H1 (cell line): Measurements from ENCODE around the gene NUCB1. TPM values are rescaled to one million over a fixed set of nuclear protein-coding genes. Genes with fewer than 3 reads are reported as not detected.

Experiments
- CBX5 ChIP-seq: fragments of 300-800, 300-1000 bp; sonication (generic); IDR thresholded peaks from 2 replicates; pipeline ENCODE4 v1.7.1; 2016; ENCODE audit warnings: antibody characterized with exemption, low read length, low read depth
- CHD1 ChIP-seq: IDR thresholded peaks from 2 replicates; pipeline ENCODE4 v1.6.1; 2012; ENCODE audit warnings: low read depth, low read length, improper control_type of control experiment
- E2F6 ChIP-seq: IDR thresholded peaks from 2 replicates; pipeline ENCODE4 v1.6.1; 2012; ENCODE audit warnings: inconsistent platforms
- GABPA ChIP-seq: IDR thresholded peaks from 2 replicates; pipeline ENCODE4 v1.6.1; 2011; ENCODE audit warnings: mild to moderate bottlenecking, low read length, moderate library complexity, borderline replicate concordance; ENCODE audit not compliant: insufficient read depth
- HDAC2 ChIP-seq, 2 experiments: fragments of 300-600 bp in 1 of 2; sonication (generic) in 1 of 2; IDR thresholded peaks; 2 replicates each; pipeline ENCODE4 v1.6.1; 2011 to 2012; ENCODE audit warnings: low read depth in 2 of 2, low read length in 2 of 2, mild to moderate bottlenecking in 2 of 2, moderate library complexity in 2 of 2, borderline replicate concordance in 1 of 2, inconsistent platforms in 1 of 2
- HDAC6 ChIP-seq: IDR thresholded peaks from one replicate; pipeline ENCODE4 v1.7.1; 2012; ENCODE audit warnings: low read depth, mild to moderate bottlenecking, inconsistent platforms, low read length, moderate library complexity
- JUN ChIP-seq: IDR thresholded peaks from 2 replicates; pipeline ENCODE4 v1.6.1; 2011; ENCODE audit warnings: low read depth, mild to moderate bottlenecking, improper control_type of control experiment, low read length
- KDM1A ChIP-seq: fragments of 200-600, 300-600 bp; sonication (generic); IDR thresholded peaks from 2 replicates; pipeline ENCODE4 v1.7.1; 2016; ENCODE audit warnings: mild to moderate bottlenecking, low read length, borderline replicate concordance
- KDM5A ChIP-seq: fragments of 200-600 bp; IDR thresholded peaks from 2 replicates; pipeline ENCODE4 v1.7.1; 2012; ENCODE audit warnings: mild to moderate bottlenecking, low read length, inconsistent platforms, mixed read lengths
- MAFK ChIP-seq: IDR thresholded peaks from 2 replicates; pipeline ENCODE4 v1.6.1; 2012; ENCODE audit warnings: low read depth, mild to moderate bottlenecking, improper control_type of control experiment, low read length
- NRF1 ChIP-seq: IDR thresholded peaks from 2 replicates; pipeline ENCODE4 v1.6.1; 2011; ENCODE audit warnings: mild to moderate bottlenecking, low read depth, low read length, improper control_type of control experiment
- RFX5 ChIP-seq: IDR thresholded peaks from 2 replicates; pipeline ENCODE4 v1.6.1; 2011; ENCODE audit warnings: low read depth, low read length, improper control_type of control experiment, borderline replicate concordance
- SIRT6 ChIP-seq: IDR thresholded peaks from one replicate; pipeline ENCODE4 v1.7.1; 2012; ENCODE audit warnings: low read length, inconsistent platforms
- SP4 ChIP-seq: IDR thresholded peaks from 2 replicates; pipeline ENCODE4 v1.6.1; 2012; ENCODE audit warnings: low read length, inconsistent platforms
- TBP ChIP-seq: IDR thresholded peaks from 2 replicates; pipeline ENCODE4 v1.6.1; 2011; ENCODE audit warnings: low read depth, low read length, improper control_type of control experiment
- TCF12 ChIP-seq: IDR thresholded peaks from 2 replicates; pipeline ENCODE4 v1.6.1; 2011; ENCODE audit warnings: low read depth, mild to moderate bottlenecking, low read length
- USF2 ChIP-seq: IDR thresholded peaks from 2 replicates; pipeline ENCODE4 v1.6.1; 2011; ENCODE audit warnings: low read length, improper control_type of control experiment
- polyA plus RNA-seq, 7 experiments: library from polyadenylated mRNA; depleted of rRNA in 3 of 7; stranded (reverse) in 5 of 7; unstranded in 2 of 7; fragments of >200 nt in 5 of 7; fragments of 200-250 nt in 2 of 7; gene quantifications; 1 replicate in 5 of 7; 2 replicates in 1 of 7; 4 replicates in 1 of 7; pipeline versions ENCODE4 v1.2.1 to v1.2.3, GENCODE V29; 2011 to 2013; ENCODE audit warnings: missing spikeins in 2 of 7, mixed read lengths in 2 of 7
- total RNA-seq: library from RNA; stranded (reverse); fragmentation: NEBNext Ultra II Directional; extraction: Animal tissue kit (Norgen Biotek cat#: 25700); gene quantifications from 2 replicates; pipeline ENCODE4 v1.2.1, GENCODE V29; 2021

NUCB1 gene
- total and polyA plus RNA-seq, 2 of the 8 experiments (the other 6 are each of a cell fraction or from before 2014, with no cell fraction given): 111 to 121 TPM

- TF ChIP-seq NRF1 (peak; percentile 15; the same call in 1 of the 2 replicates), CHD1 (no peak), TBP (peak; percentile 76; the same call in 1 of the 2 replicates), RFX5 (no peak; the same call in 1 of the 2 replicates), CBX5 (no peak), JUN (no peak), HDAC2 (IDR thresholded peaks at IDR 0.05; ENCODE audit: borderline replicate concordance in 1 of 2, low read depth in 2 of 2, low read length in 2 of 2) (peak in 1 of 2 experiments; percentile 17; a peak in 1 of 4 replicates), E2F6 (peak; percentile 59), USF2 (peak; percentile 100), HDAC6 (no peak), SIRT6 (no peak), TCF12 (no peak), KDM5A (0 out of 2 replicates have a peak, but pooled peaks have one; percentile 53), GABPA (no peak), SP4 (peak; percentile 99), MAFK (no peak), KDM1A (no peak)
Measured at GRCh38 chr19:48954595-48955307, 54.6 kb downstream of the NUCB1 start, which contains the start of gene BAX (continued).
